GM18873 (cell line): ENCODE results near the gene PCLO.
"Not testable (repeated sequence)": the region's sequence is repeated elsewhere in the genome, so short reads cannot be mapped to it uniquely, and the experiment has no call there.

Experiments used
- ATAC-seq: cut with Tn5 transposase; IDR thresholded peaks from one replicate; pipeline ENCODE4 v1.9.1; 2021; ENCODE audit warnings: mild to moderate bottlenecking, moderate library complexity, moderate number of reproducible peaks; ENCODE audit not compliant: unreplicated experiment, low FRiP score

Gene PCLO

GRCh38 chr7:82975811-82976468 is 186.7 kb downstream of the PCLO start:
- no peak for ATAC-seq

DNA sequence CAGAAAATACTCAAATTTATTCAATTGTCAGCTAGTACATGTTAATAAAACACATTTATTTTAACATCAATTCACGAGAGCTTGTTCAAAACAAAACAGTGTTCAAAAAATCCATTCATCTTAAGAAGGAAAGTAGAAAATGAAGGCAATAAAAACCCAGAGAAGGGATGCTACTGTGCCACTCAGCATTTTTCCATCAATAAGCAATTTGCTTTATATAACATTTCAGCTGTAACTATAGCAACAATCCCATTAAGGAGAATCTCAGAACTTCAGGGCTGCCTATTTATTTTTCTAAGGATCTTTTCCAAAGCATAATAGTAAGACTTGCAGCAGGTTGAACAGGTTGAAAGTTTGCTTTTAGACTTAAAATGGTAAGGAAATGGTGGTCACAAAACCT is 190.5 kb downstream of the PCLO start:
- ATAC-seq, result no peak

DNA sequence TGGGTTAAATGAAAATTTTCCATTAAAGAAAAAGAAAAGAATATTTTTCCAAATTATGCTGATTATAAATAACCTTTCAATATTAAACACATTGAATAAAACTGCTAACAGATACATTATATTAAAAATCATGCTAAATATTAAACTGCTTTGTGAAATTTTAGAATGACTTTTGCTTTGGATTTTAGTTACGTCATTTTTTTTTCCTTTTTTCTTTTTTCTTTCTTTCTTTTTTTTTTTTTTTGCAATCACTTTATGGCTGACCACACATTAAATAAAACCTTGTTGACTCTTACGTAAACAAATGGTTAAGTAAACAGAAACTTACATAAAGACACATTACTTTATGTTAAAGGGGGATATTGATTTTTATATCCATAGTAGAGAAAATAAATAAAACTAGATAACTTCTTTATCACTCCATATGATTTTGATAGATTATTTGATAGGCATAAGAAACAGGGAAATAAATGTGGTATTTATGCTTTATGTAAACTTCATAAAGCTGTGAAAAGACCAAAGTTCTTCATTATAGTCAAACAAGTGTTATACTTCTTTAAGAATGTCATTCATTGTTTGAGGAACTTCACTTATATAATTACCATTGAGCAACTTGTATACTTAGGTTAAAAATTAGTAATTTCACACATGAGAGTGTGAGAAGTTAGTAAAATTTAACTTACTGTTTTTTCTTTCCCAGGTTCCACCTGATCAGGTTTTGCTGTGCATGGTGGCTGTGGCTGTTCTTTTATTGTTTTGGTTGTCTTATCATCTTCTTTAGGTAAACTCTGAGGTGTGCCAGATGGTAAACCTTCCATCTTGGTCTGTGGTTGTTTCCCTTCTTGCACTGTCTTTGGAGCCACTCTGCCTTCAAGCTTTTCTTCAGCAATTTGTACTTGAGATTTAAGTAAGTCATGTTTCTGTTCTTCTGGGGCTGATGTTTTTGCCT is 197.3 kb downstream of the PCLO start:
- no peak for ATAC-seq

- ATAC-seq, result no peak
Measured at GRCh38 chr7:82964150-82964882, 198.4 kb downstream of the PCLO start.

DNA sequence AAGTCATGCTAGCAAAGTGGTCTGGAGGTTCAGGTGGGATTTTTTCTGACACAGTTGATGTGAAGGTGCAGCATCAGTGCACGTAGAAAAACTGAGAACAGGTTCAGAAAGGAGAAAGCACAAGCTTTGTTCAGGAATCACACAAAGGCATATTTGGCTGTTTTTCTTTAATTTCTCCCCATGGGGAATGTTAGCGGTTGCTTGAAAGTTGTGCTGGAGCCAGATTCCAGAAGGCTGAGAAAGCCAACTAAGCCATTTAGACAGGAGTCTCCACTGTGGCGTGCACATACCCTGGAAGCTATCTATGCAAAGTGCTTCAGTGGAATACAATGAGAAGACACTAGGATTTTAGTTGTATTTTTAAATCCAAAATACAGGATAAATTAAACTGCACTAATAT is 201.4 kb downstream of the PCLO start:
- no peak for ATAC-seq

GRCh38 chr7:82959528-82959927 is 203.2 kb downstream of the PCLO start:
- no peak for ATAC-seq

DNA sequence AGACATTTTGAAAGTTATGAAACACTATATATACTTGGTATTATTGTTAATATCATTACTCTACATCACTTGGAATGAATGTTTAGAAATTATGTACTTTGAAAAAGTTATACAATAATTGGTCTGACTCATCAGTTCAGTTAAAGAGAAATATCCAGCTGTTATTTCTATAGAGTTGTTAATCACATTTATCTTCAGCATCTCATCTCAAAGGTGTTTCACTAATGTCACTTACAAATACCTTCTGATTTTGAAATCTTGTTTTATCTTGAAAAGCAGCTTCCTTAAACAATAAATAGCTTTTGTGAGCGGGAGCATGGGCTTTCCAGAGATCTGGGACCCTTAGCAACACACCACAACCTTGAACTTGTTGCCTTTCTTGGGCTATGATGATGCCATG is 205.2 kb downstream of the PCLO start:
- no peak for ATAC-seq

GRCh38 chr7:82953324-82954027 is 209.2 kb downstream of the PCLO start:
- ATAC-seq, result no peak

DNA sequence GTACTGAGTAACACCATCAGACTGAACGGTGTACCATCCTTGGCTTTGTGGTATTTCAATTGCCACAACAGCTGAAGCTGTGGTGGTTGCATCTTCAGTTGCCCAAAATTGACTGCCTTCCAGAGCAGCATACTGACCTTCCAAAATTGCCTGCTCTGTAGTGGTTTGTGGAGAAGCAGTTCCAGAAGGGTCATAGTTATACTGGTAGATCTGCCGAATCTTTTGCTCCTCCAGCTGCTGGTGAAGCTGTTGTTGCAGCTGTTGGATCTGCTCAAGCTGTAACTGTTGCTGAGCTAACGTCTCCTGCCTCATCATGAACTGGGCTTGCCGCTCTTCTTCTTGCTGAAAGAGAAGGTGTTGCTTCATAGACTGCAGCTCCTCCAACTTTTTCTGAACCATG is 212.2 kb downstream of the PCLO start:
- no peak for ATAC-seq

DNA sequence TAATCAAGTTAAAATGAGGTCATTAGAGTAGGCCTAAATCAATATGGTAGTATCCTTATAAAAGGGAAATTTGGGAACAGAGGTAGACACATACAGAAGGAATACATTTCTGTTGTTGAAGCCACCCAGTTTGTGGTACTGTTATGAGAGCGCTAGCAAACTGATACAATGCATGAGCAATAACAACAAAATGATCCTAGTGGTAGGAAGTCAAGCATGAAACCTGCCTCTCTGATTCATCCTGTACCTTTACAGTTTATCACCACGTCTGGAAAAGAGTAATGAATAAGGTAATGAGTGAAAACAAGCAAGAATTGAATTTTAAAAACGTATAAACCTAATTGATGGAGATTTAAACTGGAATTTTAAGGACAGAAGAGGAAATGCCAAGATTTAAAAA is 217.2 kb downstream of the PCLO start:
- no peak for ATAC-seq

DNA sequence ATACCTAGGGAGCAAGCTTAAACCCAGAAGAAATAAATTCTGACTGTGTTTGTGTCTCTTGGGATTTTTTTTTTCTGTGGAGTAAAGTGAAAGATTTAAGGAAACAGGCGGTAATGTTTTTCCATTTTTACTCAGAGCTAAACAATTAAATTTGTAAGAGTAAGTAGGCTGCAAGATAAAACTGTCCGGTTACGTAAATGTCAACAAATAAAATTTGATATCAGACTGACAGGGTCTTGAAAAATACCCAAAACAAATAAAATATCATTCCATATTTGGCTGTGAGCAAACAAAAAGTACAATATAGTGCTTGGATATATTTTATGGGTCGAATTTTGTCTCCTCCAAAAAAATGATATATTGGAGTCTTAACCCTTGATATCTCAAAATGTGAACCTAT is 217.6 kb downstream of the PCLO start:
- ATAC-seq, result no peak

DNA sequence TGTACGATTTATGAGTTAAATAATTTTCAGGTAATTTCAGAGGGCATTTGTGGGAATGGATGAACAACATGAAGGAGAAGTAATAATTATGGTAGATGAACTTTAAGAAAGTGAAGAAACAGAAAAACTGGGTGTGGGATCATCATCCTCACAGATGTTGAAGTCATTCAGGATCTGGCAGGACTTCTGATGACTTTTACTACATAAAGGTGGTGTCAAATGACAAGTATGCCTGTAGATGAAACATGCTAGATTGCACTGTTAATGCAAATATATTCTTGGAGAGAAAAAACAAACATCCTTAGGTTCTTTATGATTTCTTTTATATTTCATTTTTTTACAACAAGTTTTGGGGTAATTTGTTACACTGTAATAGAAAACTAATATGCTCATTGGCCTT is 230.2 kb downstream of the PCLO start:
- ATAC-seq, result no peak

- no peak for ATAC-seq
Measured at GRCh38 chr7:82926477-82926876, 236.2 kb downstream of the PCLO start.

DNA sequence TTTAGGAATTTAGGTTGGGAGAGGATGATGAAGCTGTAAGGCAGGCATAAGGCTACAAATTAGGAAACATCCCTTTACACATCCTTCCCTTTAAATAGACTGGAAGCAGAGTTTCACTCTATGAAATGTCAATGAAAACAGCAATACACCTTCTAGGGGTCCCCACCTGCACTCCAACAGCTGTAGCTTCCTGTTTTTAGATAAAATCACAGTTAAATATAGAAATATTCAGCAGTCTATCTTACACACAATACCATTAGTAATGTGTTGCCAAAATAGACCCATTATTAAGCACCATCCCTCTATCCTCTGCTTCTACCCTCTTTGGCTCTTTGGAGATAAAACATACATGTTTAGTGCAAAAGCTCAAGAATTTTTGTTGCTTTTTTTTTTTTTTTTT is 237.4 kb downstream of the PCLO start:
- no peak for ATAC-seq

DNA sequence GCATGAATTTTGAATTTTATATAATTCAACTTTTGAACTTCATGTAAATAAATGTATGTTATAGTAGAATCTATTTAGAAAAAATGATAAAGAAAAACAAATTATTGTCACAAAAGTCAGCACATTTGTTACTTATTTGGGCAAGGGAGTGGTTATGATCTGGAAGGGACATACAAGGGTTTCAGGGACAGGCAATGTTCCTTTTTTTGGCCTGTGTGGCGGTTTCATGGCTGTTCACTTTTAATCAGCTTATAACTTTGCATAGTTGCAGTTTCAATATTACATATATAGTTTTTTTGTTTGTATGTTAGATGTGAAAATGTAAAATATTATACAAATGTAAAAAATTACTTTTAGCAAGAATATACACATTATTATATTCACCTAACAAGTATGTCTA is 256.2 kb downstream of the PCLO start:
- ATAC-seq, result no peak

GRCh38 chr7:82904871-82905270 is 257.8 kb downstream of the PCLO start:
- no peak for ATAC-seq

DNA sequence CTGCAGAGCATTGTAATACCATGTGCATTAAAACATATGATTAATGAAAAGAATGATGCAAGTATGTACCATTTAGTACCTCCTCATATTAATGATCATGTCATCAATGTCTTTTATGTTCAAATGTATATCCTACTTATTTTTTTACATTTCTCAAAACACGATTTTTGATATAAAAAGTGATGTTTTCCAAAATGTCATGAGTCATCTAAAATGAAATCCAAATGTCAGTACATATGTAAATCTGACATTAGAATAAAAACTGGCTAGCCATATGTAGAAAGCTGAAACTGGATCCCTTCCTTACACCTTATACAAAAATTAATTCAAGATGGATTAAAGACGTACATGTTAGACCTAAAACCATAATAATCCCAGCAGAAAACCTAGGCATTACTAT is 261.6 kb downstream of the PCLO start:
- not testable (repeated sequence) for ATAC-seq

DNA sequence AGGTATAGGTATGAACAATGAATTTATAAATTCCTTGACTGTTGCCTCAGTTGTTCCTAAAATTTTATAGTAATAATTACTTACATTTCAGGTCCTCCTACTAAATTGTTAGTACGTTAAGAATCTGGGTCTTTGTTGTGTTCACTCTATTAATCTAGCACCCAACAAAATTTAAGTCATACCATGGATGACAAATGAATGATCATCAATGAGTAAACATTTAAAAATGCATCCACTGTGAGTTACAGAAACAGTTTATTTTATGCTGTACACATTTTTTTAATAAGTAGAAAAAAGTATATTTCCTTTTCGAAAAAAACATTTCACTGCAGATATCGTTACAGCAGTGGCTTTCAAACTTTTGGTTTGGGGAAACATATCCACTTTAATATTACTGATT is 265.2 kb downstream of the PCLO start:
- ATAC-seq, result no peak

GRCh38 chr7:82894341-82894740 is 268.3 kb downstream of the PCLO start:
- not testable (repeated sequence) for ATAC-seq

- no peak for ATAC-seq
Measured at GRCh38 chr7:82886324-82886723, 276.4 kb downstream of the PCLO start.

DNA sequence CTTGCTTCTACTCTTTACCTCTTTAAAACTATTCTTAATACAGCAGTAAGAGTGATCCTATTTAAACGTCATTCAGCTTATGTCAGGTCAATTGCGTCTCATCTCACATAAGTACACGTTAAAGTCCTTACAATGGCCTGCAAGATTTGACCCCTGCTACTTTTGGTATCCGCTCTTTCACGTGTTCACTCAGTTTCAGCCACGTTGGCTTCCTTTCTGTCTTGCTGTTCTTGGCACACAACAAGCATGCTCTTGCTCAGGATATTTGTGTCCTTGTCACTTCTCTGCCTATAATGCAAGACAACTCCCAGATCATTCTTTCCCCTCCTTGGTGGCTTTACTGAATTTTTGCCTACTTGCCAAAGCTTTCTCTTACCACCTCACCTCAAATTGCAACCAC is 296.8 kb downstream of the PCLO start:
- ATAC-seq, result no peak
